IPS-NIHi7 (cell line): ENCODE data around the gene BRPF1.
A peak's percentile ranks its signal among the peaks of the same experiment; 100 is the strongest.

Experiments
- DNase-seq: peaks from one replicate; pipeline ENCODE4 v3.0.0; 2012; ENCODE audit warnings: mixed read lengths; ENCODE audit errors: extremely low spot score

BRPF1 gene

GRCh38 chr3:9736831-9737230 is 5.3 kb downstream of the BRPF1 start:
- DNase-seq: no peak

- DNase-seq: no peak
Observed at GRCh38 chr3:9739181-9739580, 7.6 kb downstream of the BRPF1 start.

- no peak for DNase-seq
Observed at GRCh38 chr3:9742560-9742959, 11.0 kb downstream of the BRPF1 start.

- DNase-seq: no peak
Observed at GRCh38 chr3:9743548-9743947, 12.0 kb downstream of the BRPF1 start.

GRCh38 chr3:9744162-9744561 is 12.6 kb downstream of the BRPF1 start:
- DNase-seq: no peak

- no peak for DNase-seq
Observed at GRCh38 chr3:9745521-9745920, 14.0 kb downstream of the BRPF1 start.

GRCh38 chr3:9746330-9746729 is 14.8 kb downstream of the BRPF1 start:
- no peak for DNase-seq

GRCh38 chr3:9747267-9747666 is 15.7 kb downstream of the BRPF1 start:
- DNase-seq: no peak

- DNase-seq: no peak
Observed at GRCh38 chr3:9748031-9748430, 16.5 kb downstream of the BRPF1 start.

GRCh38 chr3:9749296-9749644 is 17.7 kb downstream of the BRPF1 start:
- DNase-seq: no peak

- peak; percentile 99 for DNase-seq
Observed at GRCh38 chr3:9749645-9750555, 18.4 kb downstream of the BRPF1 start, which contains the start of gene OGG1. OGG1 (plus strand) TSS chr3:9749952; CDS start chr3:9750287, 335 bp downstream.

- no peak for DNase-seq
Observed at GRCh38 chr3:9750556-9751411, 19.2 kb downstream of the BRPF1 start.

GRCh38 chr3:9754678-9755077 is 23.1 kb downstream of the BRPF1 start:
- DNase-seq: no peak

GRCh38 chr3:9757427-9757826 is 25.9 kb downstream of the BRPF1 start:
- no peak for DNase-seq

GRCh38 chr3:9760779-9761505 is 29.4 kb downstream of the BRPF1 start:
- no peak for DNase-seq

- DNase-seq: no peak
Observed at GRCh38 chr3:9761919-9762318, 30.4 kb downstream of the BRPF1 start.

GRCh38 chr3:9762871-9763270 is 31.3 kb downstream of the BRPF1 start:
- DNase-seq: no peak

- peak; percentile 64 for DNase-seq
Observed at GRCh38 chr3:9765865-9766264, 34.3 kb downstream of the BRPF1 start.

- DNase-seq: no peak
Observed at GRCh38 chr3:9767418-9767817, 35.9 kb downstream of the BRPF1 start.

- DNase-seq: no peak
Observed at GRCh38 chr3:9768141-9768775, 36.7 kb downstream of the BRPF1 start.

GRCh38 chr3:9769012-9769411 is 37.5 kb downstream of the BRPF1 start:
- DNase-seq: no peak
